HepG2 (cell line): ENCODE measurements around the gene AFF2. TPM values are rescaled to one million over a fixed set of nuclear protein-coding genes. Genes with fewer than 3 reads are reported as not detected.

Source experiments
- ATAC-seq: fragments of 200-7000 bp; cut with Tn5 transposase; 3 replicates; pipeline ENCODE4 v1.9.1; 2020; ENCODE audit warnings: mild to moderate bottlenecking, moderate library complexity
- BruUV-seq: library from RNA; stranded (reverse); fragments of 400-500 nt; replicated peaks from 2 replicates; lab custom pipeline; 2021; lab: Mats Ljungman, UMichigan
- CTCF ChIA-PET: fragments of 300-600 bp; formaldehyde crosslinking; extraction: SDS; loops from one replicate; lab custom pipeline; 2021; ENCODE audit warnings: low total read pairs, inconsistent platforms, low intra/inter-chr PET ratio; lab: Yijun Ruan, JAX
- POLR2A ChIA-PET: fragments of 350-600 bp; sonication (Branson Sonifier 250); formaldehyde crosslinking; loops from one replicate; lab custom pipeline; 2020; ENCODE audit warnings: antibody characterized with exemption, inconsistent platforms; lab: Yijun Ruan, JAX
- DNase-seq: peaks from one replicate; pipeline ENCODE4 v3.0.0-alpha.2; 2015; ENCODE audit warnings: low spot score
- FAIRE-seq: peaks from 3 replicates; lab custom pipeline; 2011; peaks lifted over from hg19 to GRCh38; lab: Jason Lieb, UNC
- H2AFZ ChIP-seq: one replicate; pipeline ENCODE4 v1.6.1; 2011; ENCODE audit warnings: low read length, inconsistent platforms
- H3K27ac ChIP-seq: fragments of 300-600 bp; 3 replicates; pipeline ENCODE4 v1.8.0; 2011; ENCODE audit warnings: mixed run types, mild to moderate bottlenecking, mixed read lengths, low read length, inconsistent platforms; ENCODE audit not compliant: insufficient read depth; ENCODE audit errors: extremely low read length
- H3K27me3 ChIP-seq, 2 experiments: fragments of 200-600 bp in 1 of 2; 2 replicates in 1 of 2; 3 replicates in 1 of 2; pipeline versions ENCODE4 v1.6.0 to v1.8.0; 2011; ENCODE audit warnings: low read length in 2 of 2, mild to moderate bottlenecking in 2 of 2, moderate library complexity in 2 of 2, inconsistent platforms in 1 of 2; ENCODE audit not compliant: insufficient read depth in 2 of 2, control insufficient read depth in 1 of 2
- H3K36me3 ChIP-seq, 2 experiments: fragments of 200-600 bp in 1 of 2; replicated peaks in 1 of 2; 2 replicates in 1 of 2; 3 replicates in 1 of 2; pipeline versions ENCODE4 v1.5.1 to v1.8.0; 2011; ENCODE audit warnings: low read length in 2 of 2, inconsistent platforms in 1 of 2; ENCODE audit not compliant: insufficient read depth in 2 of 2, control insufficient read depth in 1 of 2
- H3K4me1 ChIP-seq: 2 replicates; pipeline ENCODE4 v1.5.1; 2012; ENCODE audit warnings: low read length, inconsistent platforms; ENCODE audit not compliant: insufficient read depth
- H3K4me2 ChIP-seq: 2 replicates; pipeline ENCODE4 v1.6.0; 2011; ENCODE audit warnings: low read depth, low read length, inconsistent platforms
- H3K4me3 ChIP-seq, 3 experiments: fragments of 200-600 bp in 1 of 3; sonication (generic), shearing (Covaris generic) in 1 of 3; replicated peaks in 1 of 3; 2 replicates each; pipeline ENCODE4 v1.5.1; 2011 to 2016; ENCODE audit warnings: low read length in 3 of 3, inconsistent platforms in 2 of 3, low read depth in 2 of 3, mild to moderate bottlenecking in 2 of 3, control low read depth in 1 of 3, mixed read lengths in 1 of 3; ENCODE audit not compliant: insufficient read depth in 1 of 3
- H3K79me2 ChIP-seq: one replicate; pipeline ENCODE4 v1.6.1; 2011; ENCODE audit warnings: low read length, inconsistent platforms; ENCODE audit not compliant: insufficient read depth
- H3K9ac ChIP-seq: 2 replicates; pipeline ENCODE4 v1.6.0; 2011; ENCODE audit warnings: mild to moderate bottlenecking, low read depth, low read length, inconsistent platforms; ENCODE audit not compliant: insufficient read depth
- H3K9me3 ChIP-seq: 2 replicates; pipeline ENCODE4 v1.5.1; 2012; ENCODE audit warnings: mild to moderate bottlenecking, low read length
- H4K20me1 ChIP-seq: 2 replicates; pipeline ENCODE4 v1.6.0; 2011; ENCODE audit warnings: inconsistent platforms, mild to moderate bottlenecking, low read length, moderate library complexity; ENCODE audit not compliant: insufficient read depth
- ARID2 ChIP-seq: sonication (generic); formaldehyde crosslinking; IDR thresholded peaks from 2 replicates; pipeline ENCODE4 v1.8.1; 2022; ENCODE audit warnings: mild to moderate bottlenecking, missing genetic modification reagents, borderline replicate concordance
- BHLHE40 ChIP-seq: IDR thresholded peaks from 2 replicates; pipeline ENCODE4 v1.6.1; 2011; ENCODE audit warnings: low read length, improper control_type of control experiment
- CHCHD3 ChIP-seq: sonication (generic); formaldehyde crosslinking; IDR thresholded peaks from 2 replicates; pipeline ENCODE4 v1.8.0; 2022; ENCODE audit warnings: mild to moderate bottlenecking, missing genetic modification reagents, moderate library complexity
- EP300 ChIP-seq, 3 experiments: sonication (generic) in 1 of 3; formaldehyde crosslinking in 1 of 3; IDR thresholded peaks; 2 replicates each; pipeline versions ENCODE4 v1.5.1 to v1.6.1; 2011 to 2020; ENCODE audit warnings: low read depth in 2 of 3, low read length in 2 of 3, borderline replicate concordance in 1 of 3, improper control_type of control experiment in 1 of 3, mild to moderate bottlenecking in 1 of 3, missing genetic modification reagents in 1 of 3, moderate library complexity in 1 of 3
- FOXA3 ChIP-seq: IDR thresholded peaks from 2 replicates; pipeline ENCODE4 v1.6.1; 2016; ENCODE audit warnings: missing genetic modification reagents, missing compliant biosample characterization
- PAF1 ChIP-seq: IDR thresholded peaks from 2 replicates; pipeline ENCODE4 v1.6.1; 2016; ENCODE audit warnings: missing genetic modification reagents, missing compliant biosample characterization
- PHF5A ChIP-seq: IDR thresholded peaks from one replicate; pipeline ENCODE4 v1.6.1; 2018; ENCODE audit warnings: low read depth, missing genetic modification reagents; ENCODE audit not compliant: unreplicated experiment
- POLR2AphosphoS5 ChIP-seq: IDR thresholded peaks from 2 replicates; pipeline ENCODE4 v1.6.1; 2012; ENCODE audit warnings: low read depth, low read length
- SMARCC2 ChIP-seq: fragments of 450-650 bp; IDR thresholded peaks from 2 replicates; pipeline ENCODE4 v1.6.1; 2017; ENCODE audit warnings: antibody characterized with exemption, mild to moderate bottlenecking
- SRSF9 ChIP-seq: fragments of 200-400 bp; formaldehyde crosslinking; IDR thresholded peaks from 2 replicates; pipeline ENCODE4 v1.6.1; 2018; ENCODE audit warnings: borderline replicate concordance, mild to moderate bottlenecking, low read depth, low read length; ENCODE audit not compliant: insufficient read depth, poor library complexity, severe bottlenecking
- ZNF121 ChIP-seq: sonication (generic); formaldehyde crosslinking; IDR thresholded peaks from 2 replicates; pipeline ENCODE4 v1.5.0; 2020; ENCODE audit warnings: mild to moderate bottlenecking, missing genetic modification reagents
- ZNF143 ChIP-seq: sonication (generic); formaldehyde crosslinking; IDR thresholded peaks from 2 replicates; pipeline ENCODE4 v1.4.0; 2020; ENCODE audit warnings: missing genetic modification reagents
- ZNF609 ChIP-seq: sonication (generic); formaldehyde crosslinking; IDR thresholded peaks from 2 replicates; pipeline ENCODE4 v1.4.0; 2020; ENCODE audit warnings: mild to moderate bottlenecking, missing genetic modification reagents, borderline replicate concordance
- ZNF674 ChIP-seq: sonication (generic); formaldehyde crosslinking; IDR thresholded peaks from 2 replicates; pipeline ENCODE4 v1.5.0; 2020; ENCODE audit warnings: low read depth, mild to moderate bottlenecking, missing genetic modification reagents
- ZNF879 ChIP-seq: sonication (generic); formaldehyde crosslinking; IDR thresholded peaks from 2 replicates; pipeline ENCODE4 v1.8.1; 2023; ENCODE audit warnings: missing genetic modification reagents
- WGBS: methylation state at CpG from one replicate; pipeline ENCODE4 v1.1.6; 2017; ENCODE audit warnings: low lambda C conversion rate; 5-methylcytosine and 5-hydroxymethylcytosine counted together
- in situ Hi-C: cut with HindIII; loops from 2 replicates; pipeline ENCODE4 v1.10.0; 2017; ENCODE audit warnings: low pct_unique_long_range_greater_than_20kb; ENCODE audit not compliant: extremely low pct_ligation_motif_present
- intact Hi-C: fragments of 100-400 bp; cut with micrococcal nuclease; formaldehyde crosslinking; loops from one replicate; pipeline ENCODE4 v1.10.0; 2022; ENCODE audit not compliant: unreplicated experiment
- polyA plus RNA-seq, 8 experiments: library from polyadenylated mRNA; depleted of rRNA in 3 of 8; stranded (reverse) in 7 of 8; unstranded in 1 of 8; fragments of >200 nt; fragmentation: Illumina TruSeq in 4 of 8; extraction: Trizol in 4 of 8; gene quantifications; 2 replicates each; pipeline versions ENCODE4 v1.2.1 to v1.2.3, GENCODE V29; 2011 to 2016; ENCODE audit warnings: low read depth in 4 of 8, missing spikeins in 1 of 8, mixed read lengths in 1 of 8; ENCODE audit not compliant: insufficient read depth in 1 of 8
- total RNA-seq, 5 experiments: library from RNA; depleted of rRNA; stranded (reverse); fragments of >200 nt; fragmentation: Illumina TruSeq; extraction: Trizol; gene quantifications; 2 replicates each; pipeline ENCODE4 v1.2.3, GENCODE V29; 2016; ENCODE audit warnings: low read depth in 1 of 5

AFF2 gene
- total and polyA plus RNA-seq, 2 of the 13 experiments (the other 11 are each of a cell fraction or from before 2014, with no cell fraction given): not detected

- TF ChIP-seq ZNF609 (no peak), ZNF674 (CRISPR knock-in tag) (no peak), SRSF9 (no peak), PHF5A (CRISPR knock-in tag) (no peak), ARID2 (CRISPR knock-in tag) (no peak), SMARCC2 (no peak), ZNF143 (CRISPR knock-in tag) (no peak)
Measured at GRCh38 chrX:148976571-148977400, 476.4 kb downstream of the AFF2 start (continued).

- BruUV-seq: no TSS peak
- in situ Hi-C loops: no loop called here
- CTCF ChIA-PET: no interaction called here
- H3K4me2 ChIP-seq: no peak overlapping the region
- 33% methylated on average over 2 of the region's 4 CpGs for WGBS
- H3K4me1 ChIP-seq: no peaks in the 10 kb centered on the region
- POLR2A ChIA-PET: no interaction called here
- H3K27ac ChIP-seq: no peak overlapping the region
- no peaks in the 10 kb centered on the region for H3K27me3 ChIP-seq
- DNase-seq: no peak
- ATAC-seq: no peak
- H4K20me1 ChIP-seq: no peaks in the 10 kb centered on the region
- FAIRE-seq: no peak
- H2AFZ ChIP-seq: no peak overlapping the region
- intact Hi-C loops: no loop called here
- no peaks in the 10 kb centered on the region for H3K79me2 ChIP-seq
- no peak overlapping the region for H3K9ac ChIP-seq
- H3K9me3 ChIP-seq: no peaks in the 10 kb centered on the region
- no peaks in the 10 kb centered on the region for H3K36me3 ChIP-seq
- no peak overlapping the region for H3K4me3 ChIP-seq
- TF ChIP-seq POLR2AphosphoS5 (no peak), ZNF879 (CRISPR knock-in tag) (no peak), CHCHD3 (CRISPR knock-in tag) (no peak), BHLHE40 (no peak), FOXA3 (CRISPR knock-in tag) (no peak), EP300 (IDR thresholded peaks at IDR 0.05; ENCODE audit: low read depth in 2 of 2, low read length in 2 of 2) (no peak), EP300 (CRISPR knock-in tag; IDR thresholded peaks at IDR 0.05; ENCODE audit: borderline replicate concordance) (no peak), PAF1 (CRISPR knock-in tag) (no peak), ZNF121 (CRISPR knock-in tag) (no peak)
Measured at GRCh38 chrX:148979786-148980185, 479.4 kb downstream of the AFF2 start.
